Measurements from ENCODE around the gene TES. TPM values are rescaled to one million over a fixed set of nuclear protein-coding genes. Genes with fewer than 3 reads are reported as not detected.

TES gene
- polyA plus RNA-seq, 1 experiment = 93.2 TPM

DNA sequence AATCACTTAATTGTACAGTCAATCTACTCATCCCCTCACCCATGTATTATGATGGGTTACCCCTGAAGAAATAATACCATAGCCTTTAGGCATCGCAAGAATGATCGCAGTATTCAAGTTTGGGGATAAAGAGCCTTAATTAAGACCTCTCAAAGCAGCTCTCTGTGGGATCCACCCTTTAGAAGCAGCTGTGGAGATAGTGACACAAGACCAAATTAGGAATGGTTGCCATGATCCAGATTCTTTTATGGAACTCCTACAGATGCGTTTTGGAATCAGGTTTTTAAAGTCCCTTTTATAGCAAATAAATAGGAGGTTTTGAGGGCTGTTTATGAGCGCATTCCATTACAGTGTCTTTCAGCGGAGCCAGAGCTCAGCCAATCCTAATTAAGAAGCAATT is 12.2 kb downstream of the TES start:
- ChIA-PET CTCF (no interaction called here), POLR2A (no interaction called here)
- TF ChIP-seq, protein P1, sequence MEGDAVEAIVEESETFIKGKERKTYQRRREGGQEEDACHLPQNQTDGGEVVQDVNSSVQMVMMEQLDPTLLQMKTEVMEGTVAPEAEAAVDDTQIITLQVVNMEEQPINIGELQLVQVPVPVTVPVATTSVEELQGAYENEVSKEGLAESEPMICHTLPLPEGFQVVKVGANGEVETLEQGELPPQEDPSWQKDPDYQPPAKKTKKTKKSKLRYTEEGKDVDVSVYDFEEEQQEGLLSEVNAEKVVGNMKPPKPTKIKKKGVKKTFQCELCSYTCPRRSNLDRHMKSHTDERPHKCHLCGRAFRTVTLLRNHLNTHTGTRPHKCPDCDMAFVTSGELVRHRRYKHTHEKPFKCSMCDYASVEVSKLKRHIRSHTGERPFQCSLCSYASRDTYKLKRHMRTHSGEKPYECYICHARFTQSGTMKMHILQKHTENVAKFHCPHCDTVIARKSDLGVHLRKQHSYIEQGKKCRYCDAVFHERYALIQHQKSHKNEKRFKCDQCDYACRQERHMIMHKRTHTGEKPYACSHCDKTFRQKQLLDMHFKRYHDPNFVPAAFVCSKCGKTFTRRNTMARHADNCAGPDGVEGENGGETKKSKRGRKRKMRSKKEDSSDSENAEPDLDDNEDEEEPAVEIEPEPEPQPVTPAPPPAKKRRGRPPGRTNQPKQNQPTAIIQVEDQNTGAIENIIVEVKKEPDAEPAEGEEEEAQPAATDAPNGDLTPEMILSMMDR (IDR thresholded peaks at IDR 0.05; ENCODE audit: insufficient read depth, low read depth, low read length) = no peak
- no peak for DNase-seq (ENCODE audit: low read depth)
- peaks cover 2% of the 10 kb centered on the region; the same call in 1 of the 2 replicates for H3K27me3 ChIP-seq (ENCODE audit: control insufficient read depth, insufficient read depth, low read length)
- no peaks in the 10 kb centered on the region for H3K36me3 ChIP-seq (ENCODE audit: control insufficient read depth, insufficient read depth, low read length)
- no peak overlapping the region for H3K4me3 ChIP-seq (ENCODE audit: low read depth, low read length)

GRCh38 chr7:116223588-116223987 is 13.2 kb downstream of the TES start:
- POLR2A ChIA-PET = no interaction called here
- TF ChIP-seq, protein P1 (IDR thresholded peaks at IDR 0.05; ENCODE audit: insufficient read depth, low read depth, low read length) = no peak
- H3K36me3 ChIP-seq (ENCODE audit: control insufficient read depth, insufficient read depth, low read length) = no peaks in the 10 kb centered on the region
- DNase-seq (ENCODE audit: low read depth) = no peak
- CTCF ChIA-PET = interaction anchor here (1.2 kb wide), 1 partner anchor 25 kb away, joined by 4 read pairs; no protein-coding TSS in a partner anchor
- H3K4me3 ChIP-seq (ENCODE audit: low read depth, low read length) = no peak overlapping the region
- H3K27me3 ChIP-seq (ENCODE audit: control insufficient read depth, insufficient read depth, low read length) = peaks cover 2% of the 10 kb centered on the region; the same call in 1 of the 2 replicates

- Histone ChIP-seq H3K36me3 (ENCODE audit: control insufficient read depth, insufficient read depth, low read length) (no peaks in the 10 kb centered on the region), H3K27me3 (ENCODE audit: control insufficient read depth, insufficient read depth, low read length) (peaks cover 2% of the 10 kb centered on the region; the same call in 1 of the 2 replicates), H3K4me3 (ENCODE audit: low read depth, low read length) (no peak overlapping the region)
- ChIA-PET CTCF (interaction anchor here (1.2 kb wide), 1 partner anchor 26 kb away, joined by 4 read pairs; no protein-coding TSS in a partner anchor), POLR2A (no interaction called here)
- TF ChIP-seq, protein P1 (IDR thresholded peaks at IDR 0.05; ENCODE audit: insufficient read depth, low read depth, low read length) = no peak
- no peak for DNase-seq (ENCODE audit: low read depth)
Observed at GRCh38 chr7:116224492-116225098, 14.3 kb downstream of the TES start.

GRCh38 chr7:116225860-116226259 is 15.5 kb downstream of the TES start:
- CTCF ChIA-PET = interaction anchor here (0.6 to 1.6 kb wide), 4 partner anchors 10 to 297 kb away, joined by 3 to 4 read pairs (median 3); no protein-coding TSS in a partner anchor
- Histone ChIP-seq H3K36me3 (ENCODE audit: control insufficient read depth, insufficient read depth, low read length) (no peaks in the 10 kb centered on the region), H3K4me3 (ENCODE audit: low read depth, low read length) (no peak overlapping the region), H3K27me3 (ENCODE audit: control insufficient read depth, insufficient read depth, low read length) (peaks cover 2% of the 10 kb centered on the region; the same call in 1 of the 2 replicates)
- TF ChIP-seq, protein P1 (IDR thresholded peaks at IDR 0.05; ENCODE audit: insufficient read depth, low read depth, low read length) = no peak
- POLR2A ChIA-PET = no interaction called here
- no peak for DNase-seq (ENCODE audit: low read depth)

DNA sequence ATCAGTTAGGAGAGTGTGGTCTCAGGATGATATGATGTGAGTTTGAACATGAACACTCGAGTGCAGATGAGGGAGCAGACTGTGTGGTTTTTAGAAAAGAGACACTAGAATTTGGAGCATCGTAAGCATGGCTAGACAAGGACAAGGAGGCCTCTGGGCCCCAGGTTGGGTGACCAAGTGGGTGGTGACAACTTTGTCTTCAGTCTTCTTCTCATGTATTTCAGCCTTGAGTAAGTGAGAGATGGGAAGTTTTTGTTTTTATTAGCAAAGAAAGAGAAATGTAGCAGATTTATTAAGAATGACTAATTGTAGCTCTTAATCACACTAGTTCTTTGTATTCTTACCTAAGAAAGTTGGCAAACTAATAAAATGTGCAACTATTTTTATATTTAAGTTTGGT is 16.3 kb downstream of the TES start:
- H3K36me3 ChIP-seq (ENCODE audit: control insufficient read depth, insufficient read depth, low read length) = no peaks in the 10 kb centered on the region
- POLR2A ChIA-PET = no interaction called here
- TF ChIP-seq, protein P1 (IDR thresholded peaks at IDR 0.05; ENCODE audit: insufficient read depth, low read depth, low read length) = no peak
- CTCF ChIA-PET = interaction anchor here (1.6 kb wide), 1 partner anchor 46 kb away, joined by 4 read pairs; no protein-coding TSS in a partner anchor
- no peaks in the 10 kb centered on the region for H3K27me3 ChIP-seq (ENCODE audit: control insufficient read depth, insufficient read depth, low read length)
- H3K4me3 ChIP-seq (ENCODE audit: low read depth, low read length) = no peak overlapping the region
- no peak for DNase-seq (ENCODE audit: low read depth)
